CD1c-positive myeloid dendritic cell (primary cell): ENCODE results near the gene CSMD2.
"Not testable (repeated sequence)": the region's sequence is repeated elsewhere in the genome, so short reads cannot be mapped to it uniquely, and the experiment has no call there.

Source experiments
- DNase-seq: peaks from one replicate; pipeline ENCODE4 v3.0.0-alpha.2; 2016; ENCODE audit errors: extremely low spot score

The CSMD2 gene

DNA sequence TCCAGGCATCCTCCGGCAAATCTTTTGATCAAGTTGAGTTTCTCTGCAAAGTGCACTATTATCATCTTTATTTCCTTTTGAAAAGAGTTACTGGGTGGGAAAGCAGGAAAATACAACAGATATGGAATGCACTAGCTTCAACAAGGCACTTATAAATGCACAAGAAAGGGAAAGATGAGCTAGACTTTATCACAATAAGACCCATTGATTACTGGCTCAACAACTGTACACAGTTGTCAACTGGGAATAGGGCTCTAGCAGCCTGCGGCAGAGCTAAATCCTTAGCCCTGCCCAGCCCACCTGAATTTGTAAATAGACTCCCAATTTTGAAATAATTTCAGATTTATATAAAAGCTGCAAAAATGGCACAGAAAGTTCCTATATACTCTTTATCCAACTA is 111.4 kb downstream of the CSMD2 start:
- no peak for DNase-seq

GRCh38 chr1:34052565-34052964 is 112.5 kb downstream of the CSMD2 start:
- DNase-seq = no peak

DNA sequence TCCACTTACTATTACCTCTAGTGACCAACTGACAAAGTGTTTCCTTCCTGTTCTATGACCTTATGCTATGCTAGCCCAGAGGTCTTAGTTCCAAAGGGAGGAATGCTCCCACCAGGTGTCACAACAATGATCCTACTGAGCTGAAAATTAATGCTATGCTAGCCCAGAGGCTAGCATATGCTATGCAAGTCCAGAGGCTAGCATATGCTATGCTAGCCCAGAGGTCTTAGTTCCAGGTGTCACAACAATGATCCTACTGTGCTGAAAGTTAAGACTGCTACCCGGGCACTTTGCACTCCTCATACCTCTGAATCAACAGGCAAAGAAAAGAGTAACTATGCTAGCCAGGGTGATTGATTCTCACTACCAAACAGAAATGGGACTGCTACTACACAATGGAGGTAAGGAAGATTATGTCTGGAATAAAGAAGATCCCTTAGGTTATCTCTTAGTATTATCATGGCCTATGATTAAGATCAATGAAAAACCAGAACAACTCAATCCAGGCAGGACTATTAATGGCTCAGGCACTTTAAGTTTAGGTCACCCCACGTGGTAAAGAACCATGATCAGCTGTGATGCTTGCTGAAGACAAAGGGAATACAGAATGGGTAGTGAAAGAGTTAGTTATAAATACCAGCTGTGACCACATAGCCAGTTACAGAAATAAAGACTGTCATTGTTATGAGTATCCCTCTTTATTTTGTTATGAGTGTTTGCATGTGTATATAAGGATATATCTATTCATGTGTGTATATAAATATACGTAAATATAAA is 114.1 kb downstream of the CSMD2 start:
- DNase-seq = no peak

DNA sequence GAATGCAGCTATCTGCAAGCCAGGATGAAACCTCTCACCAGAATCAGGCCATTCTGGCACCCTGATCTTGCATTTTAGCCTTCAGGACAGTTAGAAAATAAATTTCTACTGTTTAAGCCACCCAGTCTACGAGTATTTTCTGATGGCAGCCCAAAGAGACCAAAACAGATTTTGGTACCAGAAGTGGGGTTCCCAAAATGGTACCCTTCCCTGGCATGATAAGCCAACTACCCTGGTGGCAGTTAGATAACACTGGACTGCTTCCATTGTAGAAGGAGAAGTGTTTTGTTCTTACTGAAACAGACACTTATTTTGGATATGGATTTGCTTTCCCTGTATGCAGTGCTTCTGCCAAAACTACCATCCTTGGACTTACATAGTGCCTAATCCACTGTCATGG is 115.0 kb downstream of the CSMD2 start:
- no peak for DNase-seq

DNA sequence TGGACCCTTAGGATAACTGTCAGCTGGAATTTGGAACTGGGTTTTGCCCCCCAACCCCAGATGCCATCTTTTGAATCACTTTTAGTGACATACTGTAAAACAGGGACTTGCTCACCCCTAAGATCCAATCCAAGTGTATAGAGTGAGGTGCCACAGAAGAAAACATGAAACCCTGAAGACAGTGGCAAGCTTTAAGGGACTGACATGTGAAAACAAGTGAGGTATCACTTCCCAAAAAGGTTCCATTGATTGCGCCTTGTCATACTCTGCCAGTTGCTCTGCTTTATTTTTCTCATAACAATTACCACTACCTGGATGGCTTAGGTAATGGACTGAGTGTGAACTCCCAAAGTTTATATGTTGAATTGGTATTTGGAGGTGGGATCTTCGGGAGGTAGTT is 115.6 kb downstream of the CSMD2 start:
- no peak for DNase-seq

DNA sequence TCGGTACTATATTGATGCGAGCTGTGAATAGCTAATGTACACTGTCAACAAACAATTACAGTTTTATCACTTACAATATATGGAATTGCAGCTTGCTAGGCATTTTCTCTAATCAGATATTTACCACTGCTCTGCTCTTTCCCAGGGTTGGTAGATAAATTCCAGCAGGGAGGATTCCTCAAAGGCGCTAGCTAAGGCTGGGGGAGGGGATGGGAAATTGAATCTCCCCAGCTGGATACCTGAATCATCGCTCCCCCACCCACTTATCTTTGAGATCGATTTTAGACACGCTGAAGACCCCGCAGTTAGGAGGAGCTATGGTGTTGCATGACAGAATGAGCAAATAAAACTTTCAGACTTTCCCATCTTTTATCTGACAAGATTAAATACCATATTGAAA is 127.2 kb downstream of the CSMD2 start:
- no peak for DNase-seq

- no peak for DNase-seq
Measured at GRCh38 chr1:34037109-34037508, 127.9 kb downstream of the CSMD2 start.

GRCh38 chr1:34034036-34034435 is 131.0 kb downstream of the CSMD2 start:
- no peak for DNase-seq

GRCh38 chr1:34029954-34030353 is 135.1 kb downstream of the CSMD2 start:
- DNase-seq = no peak

DNA sequence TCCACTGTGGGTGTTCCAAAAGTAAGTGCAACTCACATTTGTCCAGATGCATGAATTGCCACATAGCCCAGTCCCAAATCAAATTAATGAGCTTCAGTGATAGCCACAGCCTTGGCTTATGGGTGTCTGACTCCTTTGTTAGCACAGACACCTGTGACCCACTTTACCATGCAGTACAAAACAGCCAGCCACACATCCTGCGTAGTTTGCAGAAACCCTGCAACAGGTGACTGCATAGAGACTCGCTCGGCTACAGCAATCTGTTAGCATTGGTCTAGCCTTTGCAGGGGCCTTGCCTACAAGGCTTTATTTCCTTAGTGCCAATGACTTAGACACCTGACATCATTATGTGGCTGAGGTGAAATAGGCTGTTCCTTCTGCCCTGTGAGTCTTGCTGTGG is 135.5 kb downstream of the CSMD2 start:
- DNase-seq = no peak

DNA sequence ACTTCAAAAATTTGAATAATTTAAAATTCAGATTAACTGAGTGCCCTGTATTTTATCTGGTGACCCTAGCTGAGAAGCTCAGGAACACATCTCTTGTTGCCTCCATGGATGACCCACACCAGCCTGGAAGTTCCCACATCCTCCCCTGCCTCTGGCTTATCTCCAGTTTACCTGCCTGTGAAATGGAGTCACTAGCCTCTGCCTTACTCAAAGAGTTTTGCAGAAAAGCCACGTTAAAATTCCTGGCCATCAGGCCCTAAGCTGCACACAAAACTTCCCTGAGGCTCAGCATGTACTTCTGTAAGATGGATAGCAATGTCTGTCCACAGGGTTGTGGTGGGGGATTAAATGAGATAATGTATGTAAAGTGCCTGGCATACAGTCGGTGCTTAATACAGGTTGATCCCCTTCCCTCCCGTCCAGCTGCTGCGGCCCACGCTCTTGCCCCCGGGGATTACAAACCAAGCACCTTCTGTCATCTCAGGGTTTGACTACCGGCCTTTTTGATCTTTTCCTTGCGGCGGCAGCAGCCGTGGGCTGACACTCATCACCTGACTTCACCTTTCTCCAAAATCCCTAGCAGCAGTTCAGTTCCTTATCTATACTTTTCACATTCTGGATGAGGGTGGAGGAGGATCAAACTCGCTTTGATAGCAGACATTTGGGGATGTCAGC is 136.5 kb downstream of the CSMD2 start:
- no peak for DNase-seq

DNA sequence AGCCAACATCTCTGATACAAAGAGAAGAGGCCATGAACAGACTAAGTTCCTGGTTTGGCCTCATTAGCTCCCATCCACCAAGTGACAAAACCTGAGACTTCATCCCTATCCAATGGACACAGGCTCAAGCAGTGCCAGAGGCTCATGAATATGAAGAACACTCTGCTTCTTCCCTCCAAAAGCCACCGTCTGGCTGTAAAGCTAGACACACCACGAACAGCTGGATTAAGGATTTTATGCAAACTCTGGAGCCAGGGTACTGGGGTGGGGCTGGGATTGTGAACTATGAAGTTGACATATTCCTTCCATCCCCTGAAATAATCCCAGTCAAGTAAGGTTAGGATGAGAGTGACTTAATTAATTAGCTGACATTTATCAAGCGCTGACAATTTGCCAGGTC is 139.4 kb downstream of the CSMD2 start:
- no peak for DNase-seq

GRCh38 chr1:34024485-34024884 is 140.5 kb downstream of the CSMD2 start:
- DNase-seq = no peak

- DNase-seq = no peak
Measured at GRCh38 chr1:34019741-34020552, 145.1 kb downstream of the CSMD2 start.

DNA sequence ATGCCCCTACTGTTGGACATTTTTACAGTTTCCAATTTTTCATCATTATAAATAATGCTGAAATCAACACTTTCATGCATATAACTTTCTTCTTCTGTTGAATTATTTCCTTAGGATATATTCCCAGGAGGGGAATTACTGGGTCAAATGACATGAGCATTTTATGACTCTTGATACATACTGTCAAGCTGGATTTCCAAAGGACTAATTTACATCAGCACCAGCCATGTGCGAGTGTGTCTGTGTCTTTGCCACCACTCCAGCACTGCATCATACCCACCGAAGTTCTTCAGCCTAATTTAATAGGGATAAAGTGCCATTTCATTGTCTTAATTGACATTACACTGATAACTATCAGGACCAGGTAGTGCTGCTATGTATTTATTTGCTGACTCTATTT is 146.7 kb downstream of the CSMD2 start:
- no peak for DNase-seq

GRCh38 chr1:34016281-34016680 is 148.7 kb downstream of the CSMD2 start:
- not testable (repeated sequence) for DNase-seq

DNA sequence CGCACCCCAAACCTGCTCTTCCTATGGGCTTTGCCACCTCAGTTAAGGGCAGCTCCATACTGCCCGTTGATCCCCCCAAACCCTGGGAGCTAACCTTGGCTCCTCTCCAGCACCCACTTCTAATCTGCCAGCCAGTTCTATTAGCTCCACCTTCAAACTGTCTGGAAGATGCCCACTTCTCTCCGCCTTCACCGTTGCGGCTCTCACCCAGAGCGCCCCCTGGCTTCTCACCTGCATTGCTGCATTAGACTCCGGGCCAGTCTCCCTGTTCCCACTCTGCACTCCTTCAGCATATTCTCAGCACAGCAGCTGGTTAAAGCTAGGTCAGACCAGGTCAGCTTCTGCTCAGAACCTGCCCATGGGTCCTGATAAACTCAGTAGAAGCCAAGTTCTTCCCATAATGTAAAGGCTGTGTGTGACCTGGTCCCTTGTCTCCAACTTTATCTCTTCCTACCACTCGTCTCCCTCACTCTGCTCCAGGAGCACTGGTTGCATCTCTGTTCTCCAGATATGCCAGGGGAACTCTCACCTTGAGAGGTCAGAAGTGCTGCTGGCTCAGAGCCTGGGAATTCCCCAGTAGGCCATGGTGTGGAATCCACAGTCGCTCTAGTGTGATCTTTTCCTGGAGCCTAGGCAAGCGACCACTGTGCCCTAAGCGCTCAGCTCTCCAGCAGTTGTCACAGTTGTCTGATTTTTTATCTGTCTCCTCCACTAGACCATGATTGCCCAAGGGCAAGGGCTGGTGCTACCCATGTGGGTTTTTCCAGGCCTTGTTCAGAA is 150.9 kb downstream of the CSMD2 start:
- no peak for DNase-seq

GRCh38 chr1:34013136-34013535 is 151.9 kb downstream of the CSMD2 start:
- DNase-seq = no peak

- DNase-seq = no peak
Measured at GRCh38 chr1:34009340-34009985, 155.6 kb downstream of the CSMD2 start.

DNA sequence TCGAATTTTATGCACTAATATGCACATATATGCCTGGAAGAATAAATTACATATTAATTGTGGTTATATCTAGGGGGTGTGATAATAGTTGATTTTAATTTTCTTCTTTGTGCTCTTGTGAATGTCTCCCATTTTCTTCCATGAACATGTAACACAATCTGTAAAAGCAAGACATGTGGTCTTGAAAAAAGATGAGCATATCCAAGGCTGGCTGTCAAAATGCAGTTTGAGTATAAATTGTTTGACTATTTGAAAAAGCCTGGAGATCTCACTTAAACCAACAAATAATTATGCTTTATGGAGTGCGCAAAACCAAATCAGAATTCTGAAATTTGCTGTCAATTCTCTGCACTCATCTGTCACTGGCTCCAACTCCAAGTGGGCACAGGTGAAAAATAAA is 157.3 kb downstream of the CSMD2 start:
- DNase-seq = no peak

DNA sequence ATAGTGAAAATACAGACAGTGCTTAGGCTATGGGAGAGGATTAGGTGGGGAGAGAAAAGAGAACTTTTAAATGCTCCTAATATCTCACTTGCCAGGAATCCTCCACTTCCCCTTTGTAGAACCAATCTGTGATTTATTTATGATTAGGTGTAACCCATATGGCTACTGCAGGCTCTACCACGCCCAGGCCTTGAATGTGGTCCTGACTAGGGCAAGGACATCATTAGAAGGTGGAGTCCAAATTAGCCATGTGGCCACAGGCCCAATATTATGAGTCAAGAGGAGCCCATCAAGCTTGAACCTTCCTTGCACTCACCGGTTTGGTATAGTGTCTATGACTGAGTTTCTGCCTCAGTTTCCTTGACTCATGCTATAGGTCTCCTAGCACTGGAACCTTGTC is 159.7 kb downstream of the CSMD2 start:
- no peak for DNase-seq
